GM10847 (cell line): ENCODE data around the gene COL4A1.

ENCODE experiments used
- POLR2A ChIP-seq: IDR thresholded peaks from 2 replicates; pipeline ENCODE4 v1.6.1; 2011; ENCODE audit not compliant: insufficient read length; ENCODE audit errors: extremely low read depth

The COL4A1 gene

DNA sequence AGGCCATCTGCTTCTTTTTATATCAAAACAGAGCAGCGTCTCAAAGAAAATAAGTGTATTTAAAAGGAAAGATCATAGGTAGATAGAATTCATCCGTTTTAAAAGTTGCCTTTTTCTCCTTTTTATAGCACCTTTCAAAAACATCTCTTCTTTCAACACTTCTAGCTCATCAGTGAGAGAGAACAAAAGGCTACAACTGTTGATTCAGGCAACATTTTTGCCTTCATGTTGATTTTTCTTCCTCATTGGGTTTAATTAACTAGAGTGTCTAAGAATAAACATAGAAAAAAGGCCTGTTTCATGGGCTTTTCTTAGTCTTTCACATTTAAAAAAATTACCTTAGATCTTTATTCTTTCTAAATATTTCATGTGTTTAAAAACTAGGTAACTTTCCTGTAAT lies 13.7 kb upstream of the COL4A1 start:
- TF ChIP-seq POLR2A, result no peak

DNA sequence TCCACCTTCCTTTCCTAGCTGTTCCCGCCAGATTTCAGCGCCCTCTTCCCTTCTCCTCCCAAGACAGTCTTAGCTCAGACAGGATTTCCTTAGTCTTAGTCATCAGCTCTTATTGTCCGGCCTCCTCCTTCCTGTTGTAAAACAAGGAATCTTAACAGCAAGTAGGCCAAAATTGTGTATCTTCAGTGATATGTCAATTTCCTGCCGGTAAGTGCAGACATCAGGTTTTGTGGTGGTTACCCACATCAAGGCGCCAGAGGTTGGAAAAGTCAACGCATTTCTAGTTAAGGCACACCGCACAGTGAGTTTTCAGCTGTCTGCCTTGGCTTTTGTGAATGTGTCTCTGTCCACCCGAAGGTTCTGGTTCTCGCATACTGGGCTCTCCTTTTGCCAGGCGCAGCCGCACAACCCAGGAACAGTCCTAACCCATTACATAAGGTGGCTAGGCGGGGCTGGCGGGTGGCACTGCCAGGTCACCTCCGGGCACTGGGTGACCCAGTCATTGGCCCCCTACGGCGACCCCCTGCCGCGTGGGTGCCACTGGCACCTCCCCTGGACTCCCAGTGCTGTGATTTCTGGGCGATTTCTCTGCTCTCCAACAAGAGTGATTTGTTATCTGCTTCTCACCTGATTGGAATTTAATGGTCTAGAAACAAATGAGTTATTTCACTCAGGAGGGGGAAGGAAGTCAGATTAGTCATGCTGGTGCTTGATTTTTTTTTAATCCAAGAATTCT lies 13.0 kb upstream of the COL4A1 start:
- TF ChIP-seq POLR2A, result no peak

GRCh38 chr13:110319397-110319773 lies 12.4 kb upstream of the COL4A1 start:
- no peak for TF ChIP-seq POLR2A

GRCh38 chr13:110318920-110319319 lies 12.0 kb upstream of the COL4A1 start:
- no peak for TF ChIP-seq POLR2A

DNA sequence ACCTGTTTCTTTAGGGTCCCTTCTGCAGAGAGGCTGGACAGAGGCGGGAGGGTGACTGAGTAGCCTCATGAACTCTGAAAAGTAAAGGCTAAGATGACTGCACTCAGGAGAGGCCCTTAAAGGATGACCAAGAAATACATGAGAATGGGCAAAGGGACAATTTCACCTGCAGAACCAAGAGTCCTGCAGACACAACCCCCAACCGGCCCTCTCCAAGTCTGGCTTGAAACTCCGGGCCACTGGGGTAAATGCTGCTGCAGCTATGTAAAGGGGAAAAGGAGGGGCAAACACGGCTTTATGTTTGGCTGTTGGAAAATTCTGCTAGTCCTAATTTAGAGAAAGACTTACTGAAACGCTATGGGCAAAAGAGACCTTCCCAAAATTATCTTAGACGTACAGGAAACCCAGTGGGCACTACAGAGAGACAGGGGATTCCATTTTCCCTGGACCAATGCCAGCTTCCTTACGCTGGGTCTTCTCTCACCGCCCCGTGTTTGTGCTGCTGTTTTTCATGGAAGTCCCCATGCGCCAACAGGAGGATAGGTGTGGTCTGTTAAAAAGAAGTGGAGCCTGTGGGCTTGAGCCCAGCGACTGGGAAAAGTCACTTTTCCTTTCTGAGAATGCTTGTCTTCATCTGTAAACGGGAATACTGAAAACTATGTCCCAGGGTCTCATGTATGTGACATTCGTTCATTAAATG lies 10.7 kb upstream of the COL4A1 start:
- no peak for TF ChIP-seq POLR2A

DNA sequence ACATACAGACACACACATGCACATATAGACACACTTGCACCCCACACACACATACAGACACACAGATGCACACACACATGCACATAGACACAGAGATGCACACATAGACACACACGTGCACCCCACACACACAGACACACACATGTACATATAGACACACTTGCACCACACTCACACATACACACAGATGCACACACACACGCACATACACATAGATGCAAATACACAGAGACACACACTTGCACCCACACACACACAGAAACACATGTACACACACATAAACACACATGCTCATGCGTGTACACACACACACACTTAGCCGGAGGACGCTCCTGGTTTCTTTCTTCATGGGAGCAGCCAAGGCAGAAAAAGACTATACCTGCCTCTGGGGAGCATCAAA lies 10.1 kb upstream of the COL4A1 start:
- TF ChIP-seq POLR2A, result no peak

- TF ChIP-seq POLR2A, result no peak
Measured at GRCh38 chr13:110316196-110316595, 9.2 kb upstream of the COL4A1 start.

GRCh38 chr13:110314516-110315245 lies 7.7 kb upstream of the COL4A1 start:
- no peak for TF ChIP-seq POLR2A

- TF ChIP-seq POLR2A, result no peak
Measured at GRCh38 chr13:110312339-110313031, 5.5 kb upstream of the COL4A1 start.

GRCh38 chr13:110311443-110312338 lies 4.7 kb upstream of the COL4A1 start:
- no peak for TF ChIP-seq POLR2A

DNA sequence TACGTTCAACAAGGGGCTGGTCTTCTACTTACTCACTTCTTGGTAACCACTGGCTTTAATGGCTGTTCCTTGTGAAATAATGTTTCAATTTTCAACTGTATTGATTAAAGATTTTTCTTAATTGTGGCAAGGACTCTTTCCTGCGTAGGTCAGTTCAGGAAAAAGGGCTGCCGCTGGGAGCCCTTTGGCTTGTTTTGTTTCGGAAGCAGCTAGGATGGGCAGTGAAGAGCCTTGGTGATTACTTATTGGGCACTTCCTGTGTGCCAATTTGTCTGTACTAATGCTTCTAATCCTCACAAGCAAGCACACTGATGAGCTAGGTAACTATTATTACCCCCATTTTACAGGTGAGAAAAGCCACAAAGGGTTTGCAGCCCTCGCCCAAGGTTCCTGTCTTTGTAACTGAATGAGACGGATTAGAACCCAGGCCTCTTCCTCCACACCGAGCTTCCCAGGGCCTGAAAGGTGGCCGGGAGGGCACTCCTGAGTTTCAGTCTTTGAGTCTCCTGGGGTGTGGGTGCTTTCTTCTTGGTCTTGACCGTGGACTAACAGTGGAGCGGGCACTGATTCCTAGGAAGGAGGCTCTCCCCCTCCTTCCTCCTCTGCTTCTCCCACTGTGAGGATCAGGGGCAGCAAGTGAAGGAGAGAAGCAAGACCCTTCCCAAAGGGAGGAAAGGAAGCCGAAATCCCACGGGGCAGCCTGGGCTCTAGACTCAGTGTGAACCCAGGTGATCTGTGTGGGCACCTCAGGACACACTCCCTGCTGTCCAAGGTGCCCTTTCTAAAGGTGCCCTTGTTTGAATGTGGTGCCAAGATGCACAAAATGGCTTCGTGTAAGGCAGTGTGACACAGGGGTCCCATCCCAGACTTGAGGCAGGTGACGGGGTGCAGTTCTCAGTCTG lies 3.8 kb upstream of the COL4A1 start:
- no peak for TF ChIP-seq POLR2A

DNA sequence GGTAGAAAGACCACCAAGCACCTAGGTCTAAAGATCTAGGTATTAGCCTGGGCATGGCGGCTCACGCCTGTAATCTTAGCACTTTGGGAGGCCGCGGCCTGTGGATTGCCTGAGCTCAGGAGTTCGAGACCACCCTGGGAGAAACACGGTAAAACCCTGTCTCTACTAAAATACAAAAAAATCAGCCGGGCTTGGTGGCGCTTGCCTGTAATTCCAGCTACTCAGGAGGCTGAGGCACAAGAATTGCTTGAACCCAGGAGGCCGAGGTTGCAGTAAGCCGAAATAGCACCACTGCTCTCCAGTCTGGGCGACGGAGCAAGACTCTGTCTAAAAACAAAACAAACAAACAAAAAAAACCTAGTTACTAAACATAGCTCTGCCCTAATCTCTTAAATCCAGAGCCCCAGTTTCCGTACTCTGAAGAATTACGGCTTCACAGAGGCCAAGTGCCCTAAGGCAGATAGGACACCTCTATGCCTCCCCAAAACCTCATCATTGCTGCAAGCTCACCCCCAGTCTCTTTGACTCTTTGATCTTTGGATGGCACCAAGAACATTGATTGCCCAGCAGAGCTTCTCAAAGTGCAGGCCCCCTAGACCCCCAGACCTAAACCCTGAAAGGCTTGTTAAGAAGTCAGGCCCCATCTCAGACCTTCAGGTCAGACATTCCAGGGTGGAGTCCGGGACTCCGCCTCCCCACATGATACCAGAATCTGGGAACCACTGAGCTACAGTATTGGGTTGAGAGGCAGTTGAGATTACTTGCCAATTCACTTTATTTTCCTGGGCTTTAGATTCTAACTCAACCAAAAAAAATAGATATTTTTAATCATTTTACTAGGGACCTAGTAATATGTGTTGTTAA lies 2.9 kb upstream of the COL4A1 start:
- no peak for TF ChIP-seq POLR2A
